Measurements from ENCODE around the gene KDM7A.

GRCh38 chr7:140195859-140196258 is 19.1 kb upstream of the KDM7A start:
- no peak for TF ChIP-seq CTCF (IDR thresholded peaks at IDR 0.05)
- TF ChIP-seq POLR2A (IDR thresholded peaks at IDR 0.05), result no peak
- TF ChIP-seq EP300 (IDR thresholded peaks at IDR 0.05), result no peak
- TF ChIP-seq POLR2AphosphoS5 (IDR thresholded peaks at IDR 0.05), result no peak
